GM21515 (cell line): Measurements from ENCODE around the gene DBX2.
"Not testable (repeated sequence)": the region's sequence is repeated elsewhere in the genome, so short reads cannot be mapped to it uniquely, and the experiment has no call there.

Experiments used
- ATAC-seq: cut with Tn5 transposase; IDR thresholded peaks from one replicate; pipeline ENCODE4 v1.9.1; 2021; ENCODE audit not compliant: unreplicated experiment

DBX2 gene

GRCh38 chr12:45050751-45051571, at the start of gene DBX2:
DBX2 (minus strand) TSS chr12:45051099; CDS start chr12:45050927, 172 bp downstream.
- ATAC-seq: no peak

GRCh38 chr12:45098766-45099165, 47.9 kb upstream of the DBX2 start:
- no peak for ATAC-seq

GRCh38 chr12:45095417-45095816, 44.5 kb upstream of the DBX2 start:
- ATAC-seq: not testable (repeated sequence)

- no peak for ATAC-seq
These were observed 42.2 kb upstream of the DBX2 start for GRCh38 chr12:45093051-45093450.

GRCh38 chr12:45089411-45090075, 38.6 kb upstream of the DBX2 start:
- no peak for ATAC-seq

GRCh38 chr12:45088608-45089007, 37.7 kb upstream of the DBX2 start:
- ATAC-seq: no peak

- not testable (repeated sequence) for ATAC-seq
These were observed 33.3 kb upstream of the DBX2 start for GRCh38 chr12:45084248-45084647.

GRCh38 chr12:45077251-45077650, 26.4 kb upstream of the DBX2 start:
- ATAC-seq: no peak

GRCh38 chr12:45076417-45077026, 25.6 kb upstream of the DBX2 start:
- ATAC-seq: no peak

GRCh38 chr12:45075587-45076282, 24.8 kb upstream of the DBX2 start:
- no peak for ATAC-seq

GRCh38 chr12:45065125-45065626, 14.3 kb upstream of the DBX2 start:
- ATAC-seq: no peak

GRCh38 chr12:45060976-45061375, 10.1 kb upstream of the DBX2 start:
- ATAC-seq: no peak

- ATAC-seq: no peak
These were observed 750 bp upstream of the DBX2 start for GRCh38 chr12:45051572-45052125.

GRCh38 chr12:45049912-45050750, 768 bp downstream of the DBX2 start:
- ATAC-seq: no peak

- ATAC-seq: no peak
These were observed 8.3 kb downstream of the DBX2 start for GRCh38 chr12:45042599-45042998.

GRCh38 chr12:45040977-45041376, 9.9 kb downstream of the DBX2 start:
- no peak for ATAC-seq

GRCh38 chr12:45039757-45040156, 11.1 kb downstream of the DBX2 start:
- no peak for ATAC-seq

- no peak for ATAC-seq
These were observed 16.0 kb downstream of the DBX2 start for GRCh38 chr12:45034861-45035265.

GRCh38 chr12:45017916-45018315, 33.0 kb downstream of the DBX2 start:
- ATAC-seq: no peak

GRCh38 chr12:45014396-45014795, 36.5 kb downstream of the DBX2 start:
- no peak for ATAC-seq
